ENCODE results near the gene RMC1. TPM values are rescaled to one million over a fixed set of nuclear protein-coding genes. Genes with fewer than 3 reads are reported as not detected.
A peak's percentile ranks its signal among the peaks of the same experiment; 100 is the strongest.

The RMC1 gene
- total RNA-seq, 2 experiments from 2014 or later, result 32.8 to 36.2 TPM

- BruUV-seq (replicated peaks), result TSS peak; percentile 95
- Histone ChIP-seq H2AFZ (ENCODE audit: low read length) (peak overlapping the region; percentile 88; the same call in 1 of the 2 replicates), H3K9me2 (ENCODE audit: insufficient read depth, low read length) (no peaks in the 10 kb centered on the region), H3K9me3 (ENCODE audit: low read length) (no peaks in the 10 kb centered on the region), H3K79me2 (ENCODE audit: insufficient read depth, low read depth, low read length) (peaks cover 19% of the 10 kb centered on the region; the same call in 1 of the 2 replicates), H3K4me3 (ENCODE audit: low read depth, low read length, poor library complexity, severe bottlenecking) (peak overlapping the region; percentile 96), H3K4me2 (ENCODE audit: low read length) (peak overlapping the region; percentile 84), H3K4me1 (ENCODE audit: insufficient read depth, low read length, poor library complexity, severe bottlenecking) (peaks cover 48% of the 10 kb centered on the region), H3K36me3 (ENCODE audit: insufficient read depth, low read length) (peaks cover 23% of the 10 kb centered on the region), H4K20me1 (ENCODE audit: insufficient read depth, low read length) (0 out of 2 replicates have a peak, but pooled peaks cover 9% of the 10 kb centered on the region), H3K27ac (ENCODE audit: low read depth, low read length, poor library complexity, severe bottlenecking) (peak overlapping the region; percentile 72)
- POLR2A ChIA-PET, result interaction anchor here (2.6 kb wide), 1 partner anchor 15 kb away, joined by 9 read pairs; no protein-coding TSS in a partner anchor
- intact Hi-C loops (cut with micrococcal nuclease; ENCODE audit: unreplicated experiment), result loop anchor here (1.0 to 10.0 kb wide), 8 partner anchors 80 to 708 kb away; partner anchors contain the start of genes CABLES1, NPC1, RBBP8 and TTC39C
- TF ChIP-seq EZH2phosphoT487 (IDR thresholded peaks at IDR 0.05; ENCODE audit: borderline replicate concordance, low read depth, low read length), result no peak
- no peak for TF ChIP-seq CTCF (conservative IDR thresholded peaks at IDR 0.05; ENCODE audit: low read length)
- no peak for DNase-seq (ENCODE audit: low spot score)
- CTCF ChIA-PET (ENCODE audit: unreplicated experiment), result interaction anchor here (1.1 kb wide), 1 partner anchor 14 kb away, joined by 6 read pairs; no protein-coding TSS in a partner anchor
These were observed 734 bp upstream of the RMC1 start for GRCh38 chr18:23502516-23503037.

DNA sequence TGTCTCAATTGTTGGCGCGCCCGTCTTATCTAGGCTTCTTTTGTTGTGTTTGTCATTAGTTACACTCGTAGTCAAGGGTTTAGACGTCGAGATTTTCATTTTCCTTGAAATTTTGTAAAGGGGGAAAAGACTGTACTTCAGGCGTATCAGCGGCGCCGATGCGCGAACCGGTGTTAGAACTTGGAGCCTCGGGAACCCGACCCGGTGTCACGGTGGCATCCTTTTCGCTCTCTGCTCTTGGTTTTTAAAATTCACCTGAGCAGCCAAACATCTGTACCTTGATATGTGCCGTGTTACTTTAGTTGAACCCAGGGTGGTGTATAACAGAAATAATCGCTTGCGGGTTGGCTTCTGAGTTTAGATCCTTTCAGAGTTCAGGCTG lies 643 bp downstream of the RMC1 start:
- intact Hi-C loops (cut with micrococcal nuclease; ENCODE audit: unreplicated experiment), result loop anchor here (1.0 to 10.0 kb wide), 8 partner anchors 81 to 709 kb away; partner anchors contain the start of genes CABLES1, NPC1, RBBP8 and TTC39C

More for the DNA sequence above, 643 bp downstream of the RMC1 start:
- ChIA-PET CTCF (ENCODE audit: unreplicated experiment) (no interaction called here), POLR2A (no interaction called here)
- peaks cover 19% of the 10 kb centered on the region; the same call in 1 of the 2 replicates for H3K79me2 ChIP-seq (ENCODE audit: insufficient read depth, low read depth, low read length)
- H3K4me1 ChIP-seq (ENCODE audit: insufficient read depth, low read length, poor library complexity, severe bottlenecking), result peaks cover 34% of the 10 kb centered on the region
- TF ChIP-seq EZH2phosphoT487 (IDR thresholded peaks at IDR 0.05; ENCODE audit: borderline replicate concordance, low read depth, low read length) (no peak), CTCF (conservative IDR thresholded peaks at IDR 0.05; ENCODE audit: low read length) (no peak)
- BruUV-seq (replicated peaks), result no TSS peak
- H4K20me1 ChIP-seq (ENCODE audit: insufficient read depth, low read length), result 0 out of 2 replicates have a peak, but pooled peaks cover 9% of the 10 kb centered on the region
- H3K9me3 ChIP-seq (ENCODE audit: low read length), result no peaks in the 10 kb centered on the region
- peaks cover 36% of the 10 kb centered on the region for H3K36me3 ChIP-seq (ENCODE audit: insufficient read depth, low read length)
- H3K4me3 ChIP-seq (ENCODE audit: low read depth, low read length, poor library complexity, severe bottlenecking), result peak overlapping the region; percentile 96
- peak; percentile 22 for DNase-seq (ENCODE audit: low spot score)
- peak overlapping the region; percentile 88; the same call in 1 of the 2 replicates for H2AFZ ChIP-seq (ENCODE audit: low read length)
- H3K27ac ChIP-seq (ENCODE audit: low read depth, low read length, poor library complexity, severe bottlenecking), result peak overlapping the region; percentile 17
- H3K4me2 ChIP-seq (ENCODE audit: low read length), result peak overlapping the region; percentile 84
- no peaks in the 10 kb centered on the region for H3K9me2 ChIP-seq (ENCODE audit: insufficient read depth, low read length)
